IMR-90 (cell line): ENCODE data around the gene POLR2E. TPM values are rescaled to one million over a fixed set of nuclear protein-coding genes. Genes with fewer than 3 reads are reported as not detected.

Experiments used
- ATAC-seq: fragments of 200-7000 bp; cut with Tn5 transposase; 2 replicates; pipeline ENCODE4 v1.9.1; 2020; ENCODE audit warnings: low read depth, mild to moderate bottlenecking, moderate library complexity
- BruUV-seq: library from RNA; stranded (reverse); fragments of 400-500 nt; replicated peaks from 2 replicates; lab custom pipeline; 2021; lab: Mats Ljungman, UMichigan
- CTCF ChIA-PET: fragments of 300-600 bp; formaldehyde crosslinking; extraction: SDS; loops from one replicate; lab custom pipeline; 2021; ENCODE audit warnings: antibody characterized with exemption; lab: Yijun Ruan, JAX
- POLR2A ChIA-PET: fragments of 300-600 bp; sonication (Branson Sonifier 250); formaldehyde crosslinking; loops from one replicate; lab custom pipeline; 2022; ENCODE audit warnings: antibody characterized with exemption; ENCODE audit not compliant: unreplicated experiment; lab: Charles Lee
- DNase-seq: peaks from one replicate; pipeline ENCODE4 v3.0.0; 2013
- H2AFZ ChIP-seq: replicated peaks from 2 replicates; pipeline ENCODE3; 2013; ENCODE audit warnings: low read length, mild to moderate bottlenecking; ENCODE audit not compliant: poor library complexity
- H2AK5ac ChIP-seq: 2 replicates; pipeline ENCODE4 v1.6.1; 2013; ENCODE audit warnings: low read depth, low read length, inconsistent platforms
- H2AK9ac ChIP-seq: replicated peaks from 2 replicates; pipeline ENCODE3; 2013; ENCODE audit warnings: mild to moderate bottlenecking, low read depth, low read length, moderate library complexity; ENCODE audit not compliant: poor library complexity
- H2BK120ac ChIP-seq: 2 replicates; pipeline ENCODE4 v1.6.1; 2013; ENCODE audit warnings: low read depth, low read length, inconsistent platforms
- H2BK15ac ChIP-seq: 3 replicates; pipeline ENCODE4 v1.6.1; 2013; ENCODE audit warnings: low read depth, low read length, inconsistent platforms
- H2BK20ac ChIP-seq: 2 replicates; pipeline ENCODE4 v1.6.1; 2013; ENCODE audit warnings: low read depth, mild to moderate bottlenecking, inconsistent platforms, low read length, moderate library complexity
- H2BK5ac ChIP-seq: 2 replicates; pipeline ENCODE4 v1.6.1; 2013; ENCODE audit warnings: mild to moderate bottlenecking, low read depth, low read length, inconsistent platforms; ENCODE audit not compliant: poor library complexity, severe bottlenecking
- H3K14ac ChIP-seq: replicated peaks from 2 replicates; pipeline ENCODE4 v1.6.1; 2013; ENCODE audit warnings: low read depth, low read length, inconsistent platforms
- H3K18ac ChIP-seq: 2 replicates; pipeline ENCODE4 v1.6.1; 2013; ENCODE audit warnings: low read depth, low read length, control low read depth
- H3K23ac ChIP-seq: 2 replicates; pipeline ENCODE4 v1.6.1; 2013; ENCODE audit warnings: low read depth, low read length, inconsistent platforms
- H3K27ac ChIP-seq: 2 replicates; pipeline ENCODE4 v1.5.1; 2013; ENCODE audit warnings: mild to moderate bottlenecking, control low read depth, low read length; ENCODE audit not compliant: insufficient read depth
- H3K27me3 ChIP-seq: 2 replicates; pipeline ENCODE4 v1.6.1; 2013; ENCODE audit warnings: low read length; ENCODE audit not compliant: control insufficient read depth, insufficient read depth
- H3K36me3 ChIP-seq: 2 replicates; pipeline ENCODE4 v1.6.1; 2013; ENCODE audit warnings: low read length, mixed read lengths; ENCODE audit not compliant: control insufficient read depth, insufficient read depth
- H3K4ac ChIP-seq: 2 replicates; pipeline ENCODE4 v1.6.1; 2013; ENCODE audit warnings: low read depth, low read length, inconsistent platforms
- H3K4me1 ChIP-seq: 2 replicates; pipeline ENCODE4 v1.6.1; 2013; ENCODE audit warnings: low read length, mixed read lengths; ENCODE audit not compliant: control insufficient read depth, insufficient read depth
- H3K4me2 ChIP-seq: 2 replicates; pipeline ENCODE4 v1.6.1; 2013; ENCODE audit warnings: low read depth, mild to moderate bottlenecking, control low read depth, low read length, moderate library complexity
- H3K4me3 ChIP-seq: 2 replicates; pipeline ENCODE4 v1.5.1; 2013; ENCODE audit warnings: low read depth, mild to moderate bottlenecking, control low read depth, low read length, moderate library complexity; ENCODE audit not compliant: insufficient read depth
- H3K56ac ChIP-seq: 2 replicates; pipeline ENCODE4 v1.6.1; 2013; ENCODE audit warnings: low read length, inconsistent platforms; ENCODE audit not compliant: insufficient read depth; ENCODE audit errors: extremely low read depth
- H3K79me1 ChIP-seq, 2 experiments: 2 replicates each; pipeline ENCODE4 v1.6.1; 2013; ENCODE audit warnings: low read length in 2 of 2, inconsistent platforms in 1 of 2, low read depth in 1 of 2
- H3K9ac ChIP-seq: 2 replicates; pipeline ENCODE4 v1.6.1; 2013; ENCODE audit warnings: low read depth, low read length, control low read depth
- H3K9me1 ChIP-seq: 2 replicates; pipeline ENCODE4 v1.6.1; 2013; ENCODE audit warnings: low read length, inconsistent platforms; ENCODE audit not compliant: insufficient read depth
- H3K9me3 ChIP-seq: 2 replicates; pipeline ENCODE4 v1.6.1; 2013; ENCODE audit warnings: low read length; ENCODE audit not compliant: control insufficient read depth, insufficient read depth
- H4K20me1 ChIP-seq: 2 replicates; pipeline ENCODE4 v1.6.1; 2013; ENCODE audit warnings: low read length, inconsistent platforms; ENCODE audit not compliant: insufficient read depth
- H4K5ac ChIP-seq: 2 replicates; pipeline ENCODE4 v1.6.1; 2013; ENCODE audit warnings: mild to moderate bottlenecking, low read depth, low read length, control low read depth
- H4K8ac ChIP-seq, 2 experiments: 2 replicates each; pipeline ENCODE4 v1.6.1; 2013; ENCODE audit warnings: low read depth in 2 of 2, low read length in 2 of 2, control low read depth in 1 of 2, inconsistent platforms in 1 of 2
- H4K91ac ChIP-seq: 2 replicates; pipeline ENCODE4 v1.6.1; 2013; ENCODE audit warnings: low read depth, low read length, inconsistent platforms; ENCODE audit not compliant: insufficient read depth
- BHLHE40 ChIP-seq: fragments of 150-350 bp; IDR thresholded peaks from 2 replicates; pipeline ENCODE4 v1.6.1; 2016; ENCODE audit warnings: mild to moderate bottlenecking, low read depth, low read length
- CEBPB ChIP-seq: IDR thresholded peaks from 2 replicates; pipeline ENCODE4 v1.6.1; 2012; ENCODE audit warnings: low read depth, low read length, improper control_type of control experiment
- FOS ChIP-seq: fragments of 150-350 bp; IDR thresholded peaks from 2 replicates; pipeline ENCODE4 v1.6.1; 2016; ENCODE audit warnings: low read depth, low read length
- MAFK ChIP-seq: IDR thresholded peaks from 2 replicates; pipeline ENCODE4 v1.6.1; 2012; ENCODE audit warnings: low read depth, low read length, improper control_type of control experiment
- MAZ ChIP-seq: IDR thresholded peaks from 2 replicates; pipeline ENCODE4 v1.6.1; 2012; ENCODE audit warnings: low read depth, mild to moderate bottlenecking, low read length, improper control_type of control experiment, moderate library complexity, borderline replicate concordance
- MXI1 ChIP-seq: IDR thresholded peaks from 2 replicates; pipeline ENCODE4 v1.6.1; 2012; ENCODE audit warnings: low read depth, mild to moderate bottlenecking, low read length, moderate library complexity, borderline replicate concordance
- NFE2L2 ChIP-seq: fragments of 150-350 bp; IDR thresholded peaks from 2 replicates; pipeline ENCODE4 v1.6.1; 2016; ENCODE audit warnings: low read depth, mild to moderate bottlenecking, low read length
- POLR2A ChIP-seq: IDR thresholded peaks from 2 replicates; pipeline ENCODE4 v1.6.1; 2012; ENCODE audit warnings: mild to moderate bottlenecking, low read depth, low read length
- RAD21 ChIP-seq: IDR thresholded peaks from 2 replicates; pipeline ENCODE4 v1.6.1; 2012; ENCODE audit warnings: low read length, improper control_type of control experiment
- RCOR1 ChIP-seq: IDR thresholded peaks from 2 replicates; pipeline ENCODE4 v1.6.1; 2012; ENCODE audit warnings: mild to moderate bottlenecking, low read length, improper control_type of control experiment; ENCODE audit not compliant: insufficient replicate concordance
- SMC3 ChIP-seq: fragments of 150-350 bp; IDR thresholded peaks from 2 replicates; pipeline ENCODE4 v1.6.1; 2016; ENCODE audit warnings: low read depth, mild to moderate bottlenecking, antibody characterized with exemption, low read length, moderate library complexity
- WGBS, 2 experiments: methylation state at CpG; one replicate each; pipeline versions ENCODE4 v1.1.5 to v1.1.7; 2013; ENCODE audit warnings: missing lambda C conversion rate in 2 of 2; ENCODE audit not compliant: insufficient read length in 1 of 2; ENCODE audit errors: extremely low coverage in 2 of 2; 5-methylcytosine and 5-hydroxymethylcytosine counted together
- dilution Hi-C: fragments of 300-500 bp; cut with HindIII; formaldehyde crosslinking; loops from one replicate; pipeline ENCODE4 v1.14.3; 2018; ENCODE audit warnings: low sequenced_read_pairs; ENCODE audit not compliant: unreplicated experiment
- in situ Hi-C: fragments of 300-500 bp; cut with MboI; formaldehyde crosslinking; loops from 3 replicates; pipeline ENCODE4 v1.14.3; 2019; ENCODE audit warnings: low sequenced_read_pairs, inconsistent platforms, mixed read lengths
- intact Hi-C: fragments of 100-400 bp; cut with micrococcal nuclease; formaldehyde crosslinking; loops from 2 replicates; pipeline ENCODE4 v1.10.0; 2022
- polyA plus RNA-seq, 3 experiments: library from polyadenylated mRNA; depleted of rRNA; stranded (reverse); fragments of >200 nt; gene quantifications; 2 replicates each; pipeline ENCODE4 v1.2.3, GENCODE V29; 2012; ENCODE audit warnings: low replicate concordance in 1 of 3
- total RNA-seq: library from RNA; depleted of rRNA; stranded (reverse); fragments of >200 nt; gene quantifications from 2 replicates; pipeline ENCODE4 v1.2.3, GENCODE V29; 2012
- TF ChIP-seq, protein P1 (sequence below): fragments of 150-350 bp; IDR thresholded peaks from 2 replicates; pipeline ENCODE4 v1.6.1; 2017; ENCODE audit warnings: mild to moderate bottlenecking, antibody characterized with exemption, low read length, low read depth
- TF ChIP-seq, protein P2 (sequence below): conservative IDR thresholded peaks from 2 replicates; pipeline ENCODE4 v1.5.1; 2012; ENCODE audit warnings: mild to moderate bottlenecking, low read depth, low read length, improper control_type of control experiment
- TF ChIP-seq, protein P3 (sequence below): fragments of 150-350 bp; IDR thresholded peaks from 2 replicates; pipeline ENCODE4 v1.6.1; 2016; ENCODE audit warnings: low read depth, mild to moderate bottlenecking, low read length, moderate library complexity, borderline replicate concordance

The POLR2E gene
- total and polyA plus RNA-seq, 2 of the 4 experiments (the other 2 are of a cell fraction), result 294 to 391 TPM

DNA sequence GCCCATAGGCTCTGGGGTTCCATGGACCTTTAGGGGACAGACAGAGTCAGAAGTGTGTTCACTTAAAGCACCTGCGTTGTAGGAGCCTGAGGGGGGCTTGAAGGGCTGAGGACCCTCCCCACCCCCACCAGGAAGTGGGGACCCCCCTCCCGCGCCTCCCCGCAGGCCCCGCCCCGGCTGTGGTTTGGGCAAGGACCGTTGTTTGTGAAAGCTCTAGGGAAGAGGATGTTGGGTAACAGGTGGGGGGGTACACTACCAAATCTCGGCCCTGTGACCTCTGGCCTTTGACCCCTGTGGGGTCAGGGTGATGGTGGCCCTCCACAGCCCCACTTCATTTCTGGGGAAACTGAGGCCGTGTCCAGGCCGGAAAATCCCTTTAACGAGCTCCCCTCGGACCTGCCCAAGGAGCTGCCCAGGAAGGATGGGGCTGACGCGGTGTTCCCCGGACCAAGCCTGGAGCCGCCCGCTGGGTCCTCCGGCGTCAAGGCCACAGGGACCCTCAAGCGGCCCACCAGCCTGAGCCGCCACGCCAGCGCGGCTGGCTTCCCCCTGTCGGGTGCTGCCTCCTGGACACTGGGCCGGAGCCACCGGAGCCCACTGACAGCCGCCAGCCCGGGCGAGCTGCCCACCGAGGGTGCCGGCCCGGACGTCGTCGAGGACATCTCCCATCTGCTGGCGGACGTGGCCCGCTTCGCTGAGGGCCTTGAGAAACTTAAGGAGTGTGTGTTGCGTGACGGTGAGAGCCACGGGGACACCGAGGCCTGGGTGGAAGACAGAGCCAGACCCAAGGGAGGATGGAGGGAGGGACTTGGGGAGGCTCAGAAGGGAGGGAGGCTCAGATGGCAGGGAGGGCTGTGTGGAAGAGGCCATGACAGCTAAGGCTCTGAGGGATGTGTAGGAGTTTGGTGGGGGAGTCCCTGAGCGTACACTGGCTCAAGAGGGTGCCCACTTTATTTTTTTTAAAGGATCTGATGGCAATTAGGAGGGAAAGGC lies 26.9 kb downstream of the POLR2E start:
- H2AK9ac ChIP-seq, result no peak overlapping the region
- no peak overlapping the region for H4K91ac ChIP-seq
- H2AFZ ChIP-seq, result no peak overlapping the region
- no peak overlapping the region for H2BK5ac ChIP-seq
- no peak overlapping the region for H3K23ac ChIP-seq
- H3K4me3 ChIP-seq, result no peak overlapping the region
- H2BK120ac ChIP-seq, result no peak overlapping the region
- H3K9me3 ChIP-seq, result no peaks in the 10 kb centered on the region
- H4K20me1 ChIP-seq, result peaks cover 6% of the 10 kb centered on the region; the same call in 1 of the 2 replicates
- H3K36me3 ChIP-seq, result no peaks in the 10 kb centered on the region
- no peak overlapping the region for H3K4me2 ChIP-seq
- dilution Hi-C loops, result no loop called here
- 79% methylated on average over 19 of the region's 45 CpGs; no CpG with 5 or more reads in 1 of the 2 experiments for WGBS, 2 experiments
- peaks cover 45% of the 10 kb centered on the region for H3K27me3 ChIP-seq
- H3K14ac ChIP-seq, result no peak overlapping the region
- ATAC-seq (no peak), DNase-seq (no peak)
- no peak overlapping the region for H3K56ac ChIP-seq
- CTCF ChIA-PET, result no interaction called here
- in situ Hi-C loops, result no loop called here
- H2AK5ac ChIP-seq, result no peak overlapping the region
- POLR2A ChIA-PET, result no interaction called here
- peaks cover 3% of the 10 kb centered on the region; the same call in 1 of the 2 replicates for H3K4me1 ChIP-seq
- H4K8ac ChIP-seq, result no peak overlapping the region
- no peak overlapping the region for H3K18ac ChIP-seq
- intact Hi-C loops, result no loop called here
- no peak overlapping the region for H3K27ac ChIP-seq
- H3K9ac ChIP-seq, result no peak overlapping the region
- no peak overlapping the region for H2BK15ac ChIP-seq
- no peak overlapping the region for H3K4ac ChIP-seq
- H4K5ac ChIP-seq, result no peak overlapping the region
- no peaks in the 10 kb centered on the region for H3K79me1 ChIP-seq
- H3K9me1 ChIP-seq, result no peaks in the 10 kb centered on the region
- H2BK20ac ChIP-seq, result no peak overlapping the region
- BruUV-seq, result no TSS peak
- TF ChIP-seq MAZ (no peak), RCOR1 (no peak), MXI1 (no peak), SMC3 (no peak), RAD21 (no peak), MAFK (no peak), FOS (no peak), POLR2A (no peak), CEBPB (no peak), BHLHE40 (no peak), NFE2L2 (no peak)
- TF ChIP-seq, protein P1, sequence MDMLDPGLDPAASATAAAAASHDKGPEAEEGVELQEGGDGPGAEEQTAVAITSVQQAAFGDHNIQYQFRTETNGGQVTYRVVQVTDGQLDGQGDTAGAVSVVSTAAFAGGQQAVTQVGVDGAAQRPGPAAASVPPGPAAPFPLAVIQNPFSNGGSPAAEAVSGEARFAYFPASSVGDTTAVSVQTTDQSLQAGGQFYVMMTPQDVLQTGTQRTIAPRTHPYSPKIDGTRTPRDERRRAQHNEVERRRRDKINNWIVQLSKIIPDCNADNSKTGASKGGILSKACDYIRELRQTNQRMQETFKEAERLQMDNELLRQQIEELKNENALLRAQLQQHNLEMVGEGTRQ, result no peak
- TF ChIP-seq, protein P2, sequence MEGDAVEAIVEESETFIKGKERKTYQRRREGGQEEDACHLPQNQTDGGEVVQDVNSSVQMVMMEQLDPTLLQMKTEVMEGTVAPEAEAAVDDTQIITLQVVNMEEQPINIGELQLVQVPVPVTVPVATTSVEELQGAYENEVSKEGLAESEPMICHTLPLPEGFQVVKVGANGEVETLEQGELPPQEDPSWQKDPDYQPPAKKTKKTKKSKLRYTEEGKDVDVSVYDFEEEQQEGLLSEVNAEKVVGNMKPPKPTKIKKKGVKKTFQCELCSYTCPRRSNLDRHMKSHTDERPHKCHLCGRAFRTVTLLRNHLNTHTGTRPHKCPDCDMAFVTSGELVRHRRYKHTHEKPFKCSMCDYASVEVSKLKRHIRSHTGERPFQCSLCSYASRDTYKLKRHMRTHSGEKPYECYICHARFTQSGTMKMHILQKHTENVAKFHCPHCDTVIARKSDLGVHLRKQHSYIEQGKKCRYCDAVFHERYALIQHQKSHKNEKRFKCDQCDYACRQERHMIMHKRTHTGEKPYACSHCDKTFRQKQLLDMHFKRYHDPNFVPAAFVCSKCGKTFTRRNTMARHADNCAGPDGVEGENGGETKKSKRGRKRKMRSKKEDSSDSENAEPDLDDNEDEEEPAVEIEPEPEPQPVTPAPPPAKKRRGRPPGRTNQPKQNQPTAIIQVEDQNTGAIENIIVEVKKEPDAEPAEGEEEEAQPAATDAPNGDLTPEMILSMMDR, result no peak
- TF ChIP-seq, protein P3, sequence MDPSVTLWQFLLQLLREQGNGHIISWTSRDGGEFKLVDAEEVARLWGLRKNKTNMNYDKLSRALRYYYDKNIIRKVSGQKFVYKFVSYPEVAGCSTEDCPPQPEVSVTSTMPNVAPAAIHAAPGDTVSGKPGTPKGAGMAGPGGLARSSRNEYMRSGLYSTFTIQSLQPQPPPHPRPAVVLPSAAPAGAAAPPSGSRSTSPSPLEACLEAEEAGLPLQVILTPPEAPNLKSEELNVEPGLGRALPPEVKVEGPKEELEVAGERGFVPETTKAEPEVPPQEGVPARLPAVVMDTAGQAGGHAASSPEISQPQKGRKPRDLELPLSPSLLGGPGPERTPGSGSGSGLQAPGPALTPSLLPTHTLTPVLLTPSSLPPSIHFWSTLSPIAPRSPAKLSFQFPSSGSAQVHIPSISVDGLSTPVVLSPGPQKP, result no peak
